ENCODE data around the gene GRM4.

DNA sequence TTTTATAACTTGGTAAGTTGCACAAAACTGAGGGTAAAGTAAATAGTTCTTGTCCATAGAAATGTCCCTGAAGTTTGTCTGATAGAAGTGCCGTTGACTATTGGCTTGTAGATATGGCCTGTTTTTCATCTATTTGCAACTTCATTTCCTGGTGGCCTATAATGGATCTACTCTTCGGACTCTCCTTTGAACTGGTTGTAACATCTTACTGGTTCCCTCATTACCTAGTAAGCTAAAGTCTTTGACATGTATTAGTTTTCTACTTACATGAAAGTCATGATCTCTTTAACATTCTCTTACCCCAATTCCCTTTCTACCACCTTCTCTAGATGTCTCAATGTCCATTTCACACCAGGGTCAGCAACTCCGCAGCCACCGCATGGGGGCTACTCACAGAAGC is 146.3 kb downstream of the GRM4 start:
- TF ChIP-seq EP300 (IDR thresholded peaks at IDR 0.05; ENCODE audit: borderline replicate concordance in 1 of 2, control insufficient read depth in 1 of 2, low read depth in 2 of 2, low read length in 2 of 2) (no peak), ZNF384 (IDR thresholded peaks at IDR 0.05; ENCODE audit: borderline replicate concordance, low read depth, low read length) (no peak), IKZF2 (IDR thresholded peaks at IDR 0.05) (no peak), POLR2A (IDR thresholded peaks at IDR 0.05; ENCODE audit: low read depth, low read length) (no peak), NFXL1 (IDR thresholded peaks at IDR 0.05; ENCODE audit: borderline replicate concordance) (no peak), ZNF592 (IDR thresholded peaks at IDR 0.05) (no peak), ZBTB40 (IDR thresholded peaks at IDR 0.05; ENCODE audit: borderline replicate concordance) (no peak), SREBF2 (IDR thresholded peaks at IDR 0.05; ENCODE audit: low read length) (no peak), EZH2 (IDR thresholded peaks at IDR 0.05; ENCODE audit: borderline replicate concordance, control insufficient read depth, low read depth, low read length) (no peak), TCF7 (IDR thresholded peaks at IDR 0.05; ENCODE audit: borderline replicate concordance) (no peak), CBX3 (IDR thresholded peaks at IDR 0.05; ENCODE audit: borderline replicate concordance, low read depth) (no peak), SIN3A (IDR thresholded peaks at IDR 0.05; ENCODE audit: low read depth, low read length) (no peak)
- TF ChIP-seq, protein P1, sequence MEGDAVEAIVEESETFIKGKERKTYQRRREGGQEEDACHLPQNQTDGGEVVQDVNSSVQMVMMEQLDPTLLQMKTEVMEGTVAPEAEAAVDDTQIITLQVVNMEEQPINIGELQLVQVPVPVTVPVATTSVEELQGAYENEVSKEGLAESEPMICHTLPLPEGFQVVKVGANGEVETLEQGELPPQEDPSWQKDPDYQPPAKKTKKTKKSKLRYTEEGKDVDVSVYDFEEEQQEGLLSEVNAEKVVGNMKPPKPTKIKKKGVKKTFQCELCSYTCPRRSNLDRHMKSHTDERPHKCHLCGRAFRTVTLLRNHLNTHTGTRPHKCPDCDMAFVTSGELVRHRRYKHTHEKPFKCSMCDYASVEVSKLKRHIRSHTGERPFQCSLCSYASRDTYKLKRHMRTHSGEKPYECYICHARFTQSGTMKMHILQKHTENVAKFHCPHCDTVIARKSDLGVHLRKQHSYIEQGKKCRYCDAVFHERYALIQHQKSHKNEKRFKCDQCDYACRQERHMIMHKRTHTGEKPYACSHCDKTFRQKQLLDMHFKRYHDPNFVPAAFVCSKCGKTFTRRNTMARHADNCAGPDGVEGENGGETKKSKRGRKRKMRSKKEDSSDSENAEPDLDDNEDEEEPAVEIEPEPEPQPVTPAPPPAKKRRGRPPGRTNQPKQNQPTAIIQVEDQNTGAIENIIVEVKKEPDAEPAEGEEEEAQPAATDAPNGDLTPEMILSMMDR (IDR thresholded peaks at IDR 0.05 in 2 of 3, conservative IDR thresholded peaks at IDR 0.05 in 1 of 3; ENCODE audit: control insufficient read depth in 2 of 3, extremely low read depth in 1 of 3, insufficient read depth in 1 of 3, low read depth in 3 of 3, low read length in 3 of 3), result no peak

Data from GM12878 (cell line).